NOMO-1 (cell line): ENCODE data around the gene ECM1.
A peak's percentile ranks its signal among the peaks of the same experiment; 100 is the strongest.

Experiments
- DNase-seq, 2 experiments: peaks; one replicate each; lab custom pipeline; 2025; ENCODE audit not compliant: unreplicated experiment in 2 of 2; lab: John Stamatoyannopoulos, UW

The ECM1 gene

DNA sequence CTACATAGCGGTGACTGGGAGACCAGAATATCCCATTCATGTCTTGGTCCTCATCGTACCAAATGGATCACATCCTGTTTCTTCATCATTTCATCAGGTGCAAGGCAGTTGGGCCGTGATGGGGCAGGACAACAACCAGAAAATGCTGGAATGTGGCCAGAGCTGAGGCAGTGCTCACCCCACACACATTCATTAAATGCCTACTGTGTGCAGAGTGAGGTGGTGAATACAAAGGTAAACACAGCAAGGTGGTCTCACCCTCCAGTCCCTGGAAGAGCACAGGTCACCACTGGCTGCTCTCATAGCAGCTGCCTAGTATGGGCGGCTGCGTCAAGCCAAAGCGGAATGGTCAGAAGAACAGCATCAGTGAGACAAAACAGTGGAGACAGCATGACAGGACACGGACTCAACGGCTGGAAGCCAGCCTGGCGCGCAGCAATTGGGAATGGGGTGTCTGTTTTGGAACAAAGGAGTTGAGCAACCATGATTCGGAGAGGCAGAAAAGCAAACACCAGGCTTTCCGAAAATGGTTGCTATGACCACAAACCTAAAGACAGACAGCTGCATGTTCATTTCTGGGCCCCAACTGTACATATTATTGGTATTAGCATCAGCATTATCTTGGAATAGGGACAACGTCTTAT lies 35.7 kb downstream of the ECM1 start:
- DNase-seq: no peak

DNA sequence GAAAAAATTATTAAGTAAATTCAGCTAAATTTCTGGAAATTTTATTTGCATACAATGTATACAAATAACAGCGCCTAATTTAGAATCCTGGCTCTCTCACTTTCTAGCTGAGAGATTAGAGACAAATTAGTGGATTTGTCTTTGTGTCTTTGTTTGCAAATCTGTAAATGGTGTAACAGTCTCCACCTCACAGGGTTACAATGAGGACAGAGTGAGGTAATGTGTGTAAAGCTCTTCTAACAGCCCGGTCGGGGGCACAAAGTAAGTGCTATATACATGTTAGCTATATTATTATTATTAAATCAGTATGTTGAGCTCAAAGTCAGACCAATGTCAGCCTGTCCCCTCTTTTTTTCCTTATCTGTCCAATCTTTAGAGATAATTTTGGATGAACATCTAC lies 36.3 kb downstream of the ECM1 start:
- DNase-seq: no peak

- no peak for DNase-seq
Observed at GRCh38 chr1:150545486-150546032, 37.6 kb downstream of the ECM1 start.

GRCh38 chr1:150546294-150546937 lies 38.5 kb downstream of the ECM1 start:
- DNase-seq: no peak

- no peak for DNase-seq
Observed at GRCh38 chr1:150548324-150548631, 40.4 kb downstream of the ECM1 start.

- DNase-seq: peak; percentile 67 to 71
Observed at GRCh38 chr1:150548632-150549495, 41.0 kb downstream of the ECM1 start, which contains the start of gene ADAMTSL4. Gene ADAMTSL4, plus strand, starts transcription at chr1:150549408. Its CDS starts 2,881 bp downstream, at chr1:150552289.

- DNase-seq: no peak
Observed at GRCh38 chr1:150549496-150550221, 41.8 kb downstream of the ECM1 start.

- no peak for DNase-seq
Observed at GRCh38 chr1:150550222-150551050, 42.5 kb downstream of the ECM1 start.

DNA sequence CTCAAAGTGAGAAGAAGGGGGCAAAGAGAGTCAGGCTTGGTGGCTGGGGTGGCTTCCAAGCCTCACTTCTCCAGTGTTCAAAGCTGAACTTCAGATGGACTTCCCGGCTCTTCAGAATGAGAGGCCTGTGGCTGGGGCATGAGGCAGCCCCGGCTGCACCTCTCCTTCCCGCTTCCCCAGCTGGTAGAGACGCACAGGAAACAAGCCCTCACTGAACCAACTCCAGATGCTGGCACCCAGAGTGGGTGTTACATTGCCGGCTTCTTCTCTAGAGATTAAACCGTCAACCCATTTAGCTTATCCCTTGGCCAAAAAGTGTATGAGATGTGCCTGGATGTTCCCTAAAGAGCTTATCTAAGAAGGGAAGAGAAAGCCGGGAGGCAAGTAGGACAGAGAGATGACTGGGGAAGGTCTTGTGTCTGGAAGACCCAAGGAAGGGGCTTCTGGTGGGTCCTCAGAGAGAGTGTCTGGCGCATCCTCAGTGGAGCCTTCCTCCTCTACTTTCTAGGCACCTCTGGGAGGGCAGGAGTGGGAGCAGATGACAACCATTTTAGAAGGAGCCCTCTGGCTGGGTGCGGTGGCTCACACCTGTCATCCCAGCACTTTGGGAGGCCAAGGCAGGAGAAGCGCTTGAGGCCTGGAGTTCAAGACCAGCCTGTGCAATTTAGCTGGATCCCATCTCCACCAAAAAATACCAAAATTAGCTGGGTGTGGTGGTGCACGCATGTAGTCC lies 43.3 kb downstream of the ECM1 start:
- no peak for DNase-seq

DNA sequence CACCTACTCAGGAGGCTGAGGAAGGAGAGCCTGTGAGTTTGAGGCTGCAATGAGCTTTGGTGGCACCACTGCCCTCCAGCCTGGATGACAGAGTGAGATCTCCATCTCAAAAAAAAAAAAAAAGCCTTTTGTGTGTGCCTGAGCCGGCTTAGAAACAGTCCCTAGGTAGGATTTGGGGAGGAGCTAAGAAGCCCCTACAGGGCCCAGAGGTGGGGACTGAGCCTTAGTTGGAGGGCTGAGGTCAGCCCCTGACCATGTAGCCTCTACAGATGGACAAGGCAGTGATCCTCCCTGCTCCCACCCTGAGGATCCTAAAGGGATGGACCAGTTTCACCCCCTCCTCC lies 43.8 kb downstream of the ECM1 start:
- no peak for DNase-seq

DNA sequence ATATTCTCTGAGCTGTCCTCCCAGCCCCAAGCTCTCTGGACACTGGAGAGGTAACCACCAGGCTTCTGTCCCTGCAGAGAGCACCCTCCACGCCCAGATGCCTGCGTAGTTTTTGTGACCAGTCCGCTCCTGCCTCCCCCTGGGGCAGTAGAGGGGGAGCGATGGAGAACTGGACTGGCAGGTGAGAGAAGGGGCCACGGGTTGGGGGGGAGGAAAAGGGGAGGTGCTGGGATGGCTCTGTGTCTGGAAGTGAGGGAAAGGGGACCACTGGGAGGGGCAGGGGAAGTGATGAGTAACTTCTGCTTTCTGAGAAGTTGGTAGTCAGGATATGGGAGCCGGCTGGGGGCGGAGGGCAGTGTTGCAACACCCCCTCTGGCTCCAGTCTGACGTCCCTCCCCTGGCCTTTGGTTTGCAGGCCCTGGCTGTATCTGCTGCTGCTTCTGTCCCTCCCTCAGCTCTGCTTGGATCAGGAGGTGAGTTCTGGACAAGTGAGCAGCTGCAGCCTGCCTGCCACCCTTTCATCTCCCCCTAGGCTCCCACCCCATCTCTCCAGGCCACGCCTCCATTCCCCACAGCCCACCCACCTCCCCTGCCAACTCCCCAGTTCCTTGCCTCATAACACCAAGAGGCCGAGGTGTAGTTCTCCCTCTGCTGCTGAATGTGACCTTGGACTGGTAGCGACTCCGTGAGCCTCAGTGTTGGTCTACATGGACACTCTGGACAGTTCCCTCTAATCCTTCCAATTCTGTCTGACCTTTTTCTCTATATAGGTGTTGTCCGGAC lies 44.4 kb downstream of the ECM1 start:
- DNase-seq: peak; percentile 93

GRCh38 chr1:150552911-150553289 lies 45.0 kb downstream of the ECM1 start:
- DNase-seq: no peak

- no peak for DNase-seq
Observed at GRCh38 chr1:150553392-150554085, 45.6 kb downstream of the ECM1 start.

DNA sequence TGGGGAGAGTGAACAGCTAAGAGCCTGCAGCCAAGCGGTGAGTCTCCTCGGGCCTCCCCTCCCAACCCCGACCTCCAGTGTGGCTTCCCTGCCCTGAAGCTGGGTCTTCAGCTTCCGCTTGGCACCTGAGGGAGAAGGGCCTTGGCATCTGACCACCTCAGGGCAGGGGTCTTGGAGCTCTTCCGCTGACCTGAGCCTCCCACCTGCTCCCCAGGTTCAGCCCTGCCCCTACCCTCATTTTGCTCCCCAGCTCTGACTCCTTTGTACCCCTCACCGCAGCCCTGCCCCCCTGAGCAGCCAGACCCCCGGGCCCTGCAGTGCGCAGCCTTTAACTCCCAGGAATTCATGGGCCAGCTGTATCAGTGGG lies 46.2 kb downstream of the ECM1 start:
- DNase-seq: no peak

DNA sequence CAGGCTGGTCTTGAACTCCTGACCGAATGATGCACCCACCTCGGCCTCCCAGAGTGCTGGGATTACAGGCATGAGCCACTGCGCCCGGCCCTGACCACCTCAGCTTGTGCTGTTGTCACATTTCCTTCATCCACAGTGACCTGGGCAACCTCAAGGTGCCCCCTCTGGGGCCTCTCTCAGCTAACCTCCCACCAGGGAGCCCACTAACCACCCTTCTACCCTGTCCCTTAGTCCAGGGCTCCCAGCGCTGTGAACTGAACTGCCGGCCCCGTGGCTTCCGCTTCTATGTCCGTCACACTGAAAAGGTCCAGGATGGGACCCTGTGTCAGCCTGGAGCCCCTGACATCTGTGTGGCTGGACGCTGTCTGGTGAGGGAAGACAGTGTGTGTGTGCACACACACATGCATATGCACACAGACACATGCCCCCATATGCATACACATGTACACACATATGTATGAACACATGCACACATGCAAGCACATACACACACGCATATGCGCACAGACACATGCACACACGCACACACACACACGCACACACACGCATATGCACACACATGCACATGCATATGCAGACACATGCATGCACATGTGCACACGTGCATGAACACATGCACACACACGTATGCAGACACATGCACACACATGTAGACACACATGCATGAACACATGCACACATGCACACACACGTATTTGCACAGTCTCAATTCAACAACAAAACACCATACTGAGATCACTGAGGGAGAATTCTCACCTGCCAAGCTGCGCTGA lies 47.5 kb downstream of the ECM1 start:
- no peak for DNase-seq

- DNase-seq: no peak
Observed at GRCh38 chr1:150555971-150556865, 48.3 kb downstream of the ECM1 start.
